ENCODE data around the gene HDAC6.

DNA sequence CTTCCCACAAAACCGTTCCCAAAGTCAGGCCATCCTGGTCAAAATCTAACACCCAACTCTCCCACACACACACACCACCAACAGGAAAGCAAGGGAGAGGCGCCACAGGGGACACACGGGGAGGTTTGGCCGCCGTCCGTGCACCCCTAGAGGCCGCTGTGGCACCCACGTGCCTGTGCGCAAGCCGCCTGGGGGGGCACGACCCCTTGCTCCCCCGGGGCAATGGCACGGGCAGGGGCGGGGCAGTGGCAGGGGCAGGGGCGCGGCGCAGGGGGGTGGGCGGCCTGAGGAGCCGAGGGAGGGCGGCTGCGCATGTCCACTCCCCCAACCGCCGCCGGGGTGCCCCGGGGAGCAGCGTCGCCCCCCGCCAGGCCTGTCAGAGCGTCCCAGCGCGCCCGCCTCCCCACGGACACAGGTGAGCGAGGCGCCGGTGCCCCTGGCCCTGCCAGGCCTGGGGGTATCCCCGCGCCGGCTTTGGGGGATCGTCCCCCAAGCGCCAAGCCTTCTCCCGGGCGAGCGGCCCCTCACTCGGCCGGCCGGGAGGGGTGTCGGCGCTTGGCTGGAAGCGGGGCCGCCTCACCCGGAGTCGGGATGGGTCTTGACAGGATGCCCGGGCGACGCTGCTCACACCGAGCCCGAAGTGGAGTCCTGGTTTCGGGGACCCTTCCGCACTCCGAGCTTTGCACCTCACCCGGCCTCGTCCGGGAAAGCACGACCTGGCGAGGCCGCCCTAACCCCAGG is 24.4 kb downstream of the HDAC6 start, which contains the start of gene ERAS:
- TF ChIP-seq ARNTL (CRISPR knock-in tag; IDR thresholded peaks at IDR 0.05; ENCODE audit: borderline replicate concordance, low read depth) (no peak), CSDC2 (CRISPR knock-in tag; IDR thresholded peaks at IDR 0.05) (no peak), ZNF565 (CRISPR knock-in tag; conservative IDR thresholded peaks at IDR 0.05; ENCODE audit: low read depth) (no peak), BACH2 (CRISPR knock-in tag; IDR thresholded peaks at IDR 0.05; ENCODE audit: borderline replicate concordance) (no peak)

All from SK-N-SH treated with all-trans-retinoic acid at 6 μM for 48 hours (cell line).